GM18867 (cell line): ENCODE measurements around the gene KRTAP5-2.
"Not testable (repeated sequence)": the region's sequence is repeated elsewhere in the genome, so short reads cannot be mapped to it uniquely, and the experiment has no call there.

ENCODE experiments used
- ATAC-seq: cut with Tn5 transposase; IDR thresholded peaks from one replicate; pipeline ENCODE4 v1.9.1; 2021; ENCODE audit warnings: mild to moderate bottlenecking, moderate library complexity; ENCODE audit not compliant: unreplicated experiment

The KRTAP5-2 gene

GRCh38 chr11:1628506-1629325 is 30.6 kb upstream of the KRTAP5-2 start:
- no peak for ATAC-seq

- no peak for ATAC-seq
Observed at GRCh38 chr11:1625541-1625940, 27.4 kb upstream of the KRTAP5-2 start.

GRCh38 chr11:1624621-1625020 is 26.5 kb upstream of the KRTAP5-2 start:
- ATAC-seq = no peak

- ATAC-seq = no peak
Observed at GRCh38 chr11:1623716-1624115, 25.6 kb upstream of the KRTAP5-2 start.

- no peak for ATAC-seq
Observed at GRCh38 chr11:1622086-1622485, 24.0 kb upstream of the KRTAP5-2 start, which contains the start of gene KRTAP5-4. Gene KRTAP5-4, minus strand, starts transcription at chr11:1622138. Its CDS starts 45 bp downstream, at chr11:1622093.

- ATAC-seq = no peak
Observed at GRCh38 chr11:1619449-1619848, 21.4 kb upstream of the KRTAP5-2 start.

- no peak for ATAC-seq
Observed at GRCh38 chr11:1618231-1618630, 20.1 kb upstream of the KRTAP5-2 start.

- ATAC-seq = no peak
Observed at GRCh38 chr11:1608363-1608762, 10.3 kb upstream of the KRTAP5-2 start, which contains the start of gene KRTAP5-3. Gene KRTAP5-3, minus strand, starts transcription at chr11:1608463. Its CDS starts 78 bp downstream, at chr11:1608385.

GRCh38 chr11:1607901-1608300 is 9.8 kb upstream of the KRTAP5-2 start:
- not testable (repeated sequence) for ATAC-seq

- ATAC-seq = not testable (repeated sequence)
Observed at GRCh38 chr11:1607156-1607845, 9.2 kb upstream of the KRTAP5-2 start.

GRCh38 chr11:1605923-1606322 is 7.8 kb upstream of the KRTAP5-2 start:
- ATAC-seq = peak; percentile 96

- no peak for ATAC-seq
Observed at GRCh38 chr11:1604711-1605110, 6.6 kb upstream of the KRTAP5-2 start.

GRCh38 chr11:1604181-1604580 is 6.1 kb upstream of the KRTAP5-2 start:
- ATAC-seq = no peak

- ATAC-seq = no peak
Observed at GRCh38 chr11:1603629-1604028, 5.5 kb upstream of the KRTAP5-2 start.

- ATAC-seq = not testable (repeated sequence)
Observed at GRCh38 chr11:1601663-1602062, 3.6 kb upstream of the KRTAP5-2 start.

GRCh38 chr11:1600626-1601025 is 2.5 kb upstream of the KRTAP5-2 start:
- ATAC-seq = no peak

GRCh38 chr11:1598816-1599215 is 722 bp upstream of the KRTAP5-2 start:
- ATAC-seq = no peak

GRCh38 chr11:1598406-1598805 is 312 bp upstream of the KRTAP5-2 start:
- ATAC-seq = not testable (repeated sequence)

GRCh38 chr11:1597331-1597993 is 632 bp downstream of the KRTAP5-2 start:
- ATAC-seq = no peak

- not testable (repeated sequence) for ATAC-seq
Observed at GRCh38 chr11:1596576-1597121, 1.4 kb downstream of the KRTAP5-2 start.

GRCh38 chr11:1595994-1596575 is 2.0 kb downstream of the KRTAP5-2 start:
- not testable (repeated sequence) for ATAC-seq
